G401 (cell line): ENCODE results near the gene HECW1. TPM values are rescaled to one million over a fixed set of nuclear protein-coding genes. Genes with fewer than 3 reads are reported as not detected.

Experiments
- DNase-seq: peaks from one replicate; pipeline ENCODE4 v3.0.0-alpha.2; 2015; ENCODE audit warnings: low spot score
- in situ Hi-C: cut with HindIII; loops from 2 replicates; pipeline ENCODE4 v1.10.0; 2016; ENCODE audit warnings: low sequenced_read_pairs, mixed read lengths
- total RNA-seq: library from RNA; depleted of rRNA; stranded (reverse); fragments of >200 nt; shearing (Covaris generic); gene quantifications from 2 replicates; pipeline ENCODE4 v1.2.3, GENCODE V29; 2014

HECW1 gene
- total RNA-seq, 1 experiment from 2014 or later: not detected

GRCh38 chr7:43492896-43493295, 380.4 kb downstream of the HECW1 start:
- in situ Hi-C loops: no loop called here
- DNase-seq: no peak

GRCh38 chr7:43495572-43495971, 383.1 kb downstream of the HECW1 start:
- DNase-seq: no peak
- in situ Hi-C loops: no loop called here

GRCh38 chr7:43496596-43496995, 384.1 kb downstream of the HECW1 start:
- in situ Hi-C loops: no loop called here
- DNase-seq: no peak

- DNase-seq: no peak
- in situ Hi-C loops: no loop called here
Measured at GRCh38 chr7:43501870-43502269, 389.4 kb downstream of the HECW1 start.

DNA sequence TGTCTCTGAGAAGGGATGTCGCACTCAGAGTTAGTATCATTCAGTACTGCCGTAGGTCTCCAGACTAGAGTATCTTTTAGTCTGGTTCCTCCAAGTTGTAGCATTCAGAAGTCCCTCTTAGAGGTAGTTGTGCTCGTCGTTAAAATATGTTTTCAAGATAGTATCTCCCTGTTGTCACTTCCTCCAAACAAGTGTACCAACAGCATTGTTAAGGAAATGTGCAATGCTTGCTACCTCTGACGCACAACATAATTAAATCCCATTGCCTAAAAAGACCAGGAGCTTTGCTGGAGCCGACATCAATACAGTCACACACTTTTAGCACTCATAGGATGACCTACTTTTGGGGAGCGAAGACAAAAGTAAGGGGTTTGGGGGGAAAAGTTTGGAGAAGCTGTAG, 390.5 kb downstream of the HECW1 start:
- in situ Hi-C loops: no loop called here

DNA sequence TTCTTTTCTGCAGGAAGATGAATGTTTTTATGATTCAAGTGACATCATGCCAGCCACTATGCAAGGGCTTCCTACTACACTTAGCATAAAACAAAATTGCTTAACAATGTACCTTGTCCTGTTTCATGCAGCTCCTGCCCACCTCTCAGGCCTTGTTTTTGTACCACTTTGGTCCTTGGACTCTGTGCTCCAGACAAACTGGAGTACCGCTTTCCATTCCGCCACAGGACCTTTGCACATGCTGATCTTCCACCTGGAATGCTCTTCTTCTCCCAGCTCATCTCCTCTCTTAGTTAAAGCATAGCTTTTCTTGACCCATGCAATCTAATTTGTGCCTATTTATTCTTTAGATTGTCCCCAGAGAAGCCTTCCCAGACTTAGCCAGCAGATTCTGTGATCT, 393.0 kb downstream of the HECW1 start:
- DNase-seq: no peak
- in situ Hi-C loops: no loop called here

More for the DNA sequence above, 390.5 kb downstream of the HECW1 start:
- no peak for DNase-seq

GRCh38 chr7:43506460-43506859, 394.0 kb downstream of the HECW1 start:
- no peak for DNase-seq
- in situ Hi-C loops: no loop called here

GRCh38 chr7:43508461-43508860, 396.0 kb downstream of the HECW1 start:
- in situ Hi-C loops: no loop called here
- no peak for DNase-seq

DNA sequence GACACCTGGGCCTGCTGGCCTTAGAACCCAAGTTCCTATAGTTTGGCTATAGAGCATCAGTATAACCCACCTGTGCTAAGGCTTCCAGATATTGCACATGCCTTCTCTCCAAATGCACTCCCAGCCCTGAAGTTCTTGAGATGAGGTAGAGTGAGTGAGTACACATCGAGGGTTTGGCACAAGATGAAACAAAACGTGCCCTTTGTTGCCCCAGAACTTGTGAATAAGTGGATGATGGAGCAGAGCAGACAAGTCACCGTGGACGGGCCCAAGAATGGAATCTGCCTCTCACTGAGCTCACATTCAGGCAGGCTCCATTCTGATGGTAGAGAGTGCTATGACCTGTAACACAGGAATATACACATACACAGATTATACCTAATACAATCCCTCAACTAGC, 397.5 kb downstream of the HECW1 start:
- no peak for DNase-seq

GRCh38 chr7:43511029-43511428, 398.6 kb downstream of the HECW1 start:
- in situ Hi-C loops: no loop called here
- DNase-seq: no peak

More for the DNA sequence above, 397.5 kb downstream of the HECW1 start:
- in situ Hi-C loops: no loop called here

DNA sequence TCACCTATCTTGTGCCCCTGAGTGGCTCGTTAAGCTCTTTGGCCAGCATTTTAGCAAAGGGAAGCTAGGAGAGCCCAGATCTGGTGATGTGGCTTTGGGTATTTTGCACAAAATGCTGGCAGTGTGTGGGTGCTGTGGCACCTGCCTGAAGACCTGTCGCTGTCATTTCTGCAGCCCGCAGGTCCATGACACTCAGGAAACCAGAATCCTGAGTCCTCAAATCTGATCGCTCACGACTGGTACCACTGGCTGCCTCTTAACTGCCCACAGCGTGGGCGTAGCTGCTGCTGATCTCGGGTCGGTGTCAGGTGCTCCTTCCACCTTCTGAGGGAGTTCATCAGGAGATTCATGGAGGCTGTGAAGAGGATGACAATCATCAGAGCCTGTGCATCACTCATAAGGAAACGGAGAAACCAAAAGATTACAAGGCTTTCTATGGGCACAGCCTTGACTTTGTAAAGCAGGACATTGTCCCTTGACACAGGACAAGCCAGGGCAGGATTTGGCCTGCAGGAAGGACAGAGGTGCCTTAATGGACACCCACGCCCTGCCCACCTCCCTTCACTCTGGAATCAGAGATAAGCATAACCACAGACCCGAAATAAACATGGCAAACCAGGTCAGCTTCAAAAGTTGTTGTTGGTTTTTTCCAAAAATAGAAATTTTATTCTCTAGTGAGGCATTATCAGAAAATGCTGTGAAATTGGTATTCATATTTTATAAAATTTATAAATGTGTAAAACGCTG, 399.5 kb downstream of the HECW1 start:
- DNase-seq: no peak
- in situ Hi-C loops: no loop called here

DNA sequence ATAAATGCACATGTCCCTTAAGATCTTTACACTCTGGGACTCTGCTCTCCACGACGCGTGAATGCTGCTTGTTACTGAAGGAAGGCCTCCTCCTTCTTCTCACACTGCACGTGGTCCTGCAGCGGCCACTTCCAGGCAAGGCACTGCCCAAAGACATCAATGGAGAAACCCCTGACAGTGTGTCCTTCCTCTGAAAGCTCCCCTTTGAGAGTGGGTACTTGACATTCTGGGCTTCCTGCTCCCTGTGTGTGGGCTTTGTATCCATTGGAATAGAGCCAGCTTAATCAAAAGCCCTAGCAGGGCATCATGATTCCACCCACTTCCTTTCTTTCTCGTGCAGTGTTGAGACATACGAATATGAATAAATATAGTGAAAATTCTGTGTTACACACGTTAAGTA, 400.8 kb downstream of the HECW1 start:
- peak; percentile 35 for DNase-seq
- in situ Hi-C loops: no loop called here

DNA sequence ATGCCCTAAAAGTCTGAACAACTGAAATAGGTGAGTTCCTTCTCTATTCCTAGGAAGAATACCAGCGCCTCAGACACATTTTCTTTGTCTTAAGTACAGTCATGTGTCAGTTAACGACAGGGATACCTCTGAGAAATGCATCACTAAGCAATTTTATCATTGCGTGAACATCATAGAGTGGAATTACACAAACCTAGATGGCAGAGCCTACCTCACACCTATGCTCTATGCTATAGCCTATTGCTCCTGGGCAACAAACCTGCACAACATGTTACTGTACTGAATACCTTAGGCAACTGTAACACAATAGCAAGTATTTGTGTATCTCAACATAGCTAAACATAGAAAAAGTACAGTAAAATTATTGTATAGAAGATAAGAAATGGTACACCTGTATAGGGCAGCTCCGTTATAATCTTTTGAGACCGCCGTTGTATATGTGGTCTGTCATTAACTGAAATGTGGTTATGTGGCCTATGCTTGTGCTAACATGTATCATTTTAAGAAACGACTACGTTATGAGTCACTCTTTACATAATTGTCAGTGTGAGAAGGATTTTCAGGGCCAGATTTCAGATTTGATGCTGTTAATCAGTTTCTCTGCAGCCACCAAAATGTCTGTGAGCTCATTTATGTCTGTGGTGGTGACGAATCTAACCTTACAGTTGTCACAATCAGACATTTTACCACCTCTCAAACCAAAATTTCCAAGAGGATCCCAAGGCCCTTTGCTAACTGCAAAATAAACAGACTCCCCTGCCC, 404.3 kb downstream of the HECW1 start:
- no peak for DNase-seq
- in situ Hi-C loops: no loop called here

DNA sequence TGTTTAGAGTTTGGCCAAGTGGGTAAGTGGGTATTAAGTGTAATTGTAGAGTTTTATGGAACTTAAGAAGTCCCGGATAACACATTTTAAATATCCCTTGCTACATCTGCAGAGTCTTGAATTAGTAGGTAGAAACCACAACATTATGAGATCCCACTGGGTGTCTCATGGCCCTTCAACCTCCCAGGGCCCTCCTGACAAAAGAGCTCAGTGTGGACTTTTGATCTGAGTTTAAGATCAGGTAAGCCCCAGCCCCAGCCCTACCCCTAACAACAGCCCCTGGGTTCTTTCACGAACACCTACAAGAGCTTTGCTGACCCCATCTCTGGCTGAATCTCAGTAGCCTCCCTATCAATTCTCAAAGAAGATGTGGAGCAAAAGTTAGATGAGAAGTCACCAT, 405.0 kb downstream of the HECW1 start:
- DNase-seq: no peak
- in situ Hi-C loops: no loop called here

GRCh38 chr7:43520201-43520600, 407.8 kb downstream of the HECW1 start:
- in situ Hi-C loops: no loop called here
- peak; percentile 95 for DNase-seq

DNA sequence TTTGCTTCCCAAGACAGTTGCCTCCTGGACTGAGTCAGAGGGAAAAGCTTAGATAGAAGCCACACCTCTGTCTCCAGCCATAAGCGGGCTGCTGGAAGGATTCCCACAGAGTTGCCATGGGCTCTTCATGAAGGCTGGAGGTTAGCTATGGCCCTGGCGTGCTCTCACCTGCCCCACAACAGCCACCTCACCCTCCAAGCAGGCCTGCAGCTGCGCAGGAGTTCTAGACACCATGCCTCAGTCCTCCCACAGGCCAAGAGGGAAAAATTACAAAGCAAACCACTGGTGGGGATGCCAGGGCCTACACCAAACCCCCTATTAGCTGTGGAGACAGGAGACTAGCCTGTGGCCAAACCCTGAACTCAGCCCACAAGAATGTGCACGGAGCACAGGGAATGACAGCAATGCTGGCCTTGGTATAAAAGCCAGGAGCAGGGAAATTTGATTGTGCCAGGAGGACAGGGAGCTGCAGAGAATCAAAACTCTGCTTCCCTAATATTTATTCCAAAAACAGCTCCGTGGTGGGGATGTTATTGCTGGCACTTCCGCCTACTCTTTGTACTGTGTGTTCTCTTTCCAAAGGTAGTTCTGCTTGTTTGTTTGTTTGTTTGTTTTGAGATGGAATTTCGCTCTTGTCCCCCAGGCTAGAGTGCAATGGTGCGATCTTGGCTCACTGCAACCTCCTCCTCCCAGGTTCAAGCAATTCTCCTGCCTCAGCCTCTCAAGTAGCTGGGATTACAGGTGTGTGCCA, 410.1 kb downstream of the HECW1 start:
- in situ Hi-C loops: no loop called here
- DNase-seq: no peak

- DNase-seq: peak; percentile 72
- in situ Hi-C loops: no loop called here
Measured at GRCh38 chr7:43528576-43529354, 416.3 kb downstream of the HECW1 start.

GRCh38 chr7:43530553-43531410, 418.3 kb downstream of the HECW1 start:
- peak; percentile 29 for DNase-seq
- in situ Hi-C loops: no loop called here
